OCI-LY7 (cell line): ENCODE data around the gene TIMD4.

Experiments
- EZH2phosphoT487 ChIP-seq: fragments of 200-600 bp; sonication (generic); IDR thresholded peaks from 2 replicates; pipeline ENCODE4 v1.6.1; 2018; ENCODE audit warnings: low read depth, borderline replicate concordance, mild to moderate bottlenecking, mixed run types, antibody characterized with exemption, low read length, moderate library complexity, mixed read lengths
- TF ChIP-seq, protein P1 (sequence below): fragments of 200-600 bp; sonication (generic); conservative IDR thresholded peaks from 2 replicates; pipeline ENCODE4 v1.5.1; 2014; ENCODE audit warnings: mild to moderate bottlenecking, antibody characterized with exemption, low read length, moderate library complexity, mixed read lengths

DNA sequence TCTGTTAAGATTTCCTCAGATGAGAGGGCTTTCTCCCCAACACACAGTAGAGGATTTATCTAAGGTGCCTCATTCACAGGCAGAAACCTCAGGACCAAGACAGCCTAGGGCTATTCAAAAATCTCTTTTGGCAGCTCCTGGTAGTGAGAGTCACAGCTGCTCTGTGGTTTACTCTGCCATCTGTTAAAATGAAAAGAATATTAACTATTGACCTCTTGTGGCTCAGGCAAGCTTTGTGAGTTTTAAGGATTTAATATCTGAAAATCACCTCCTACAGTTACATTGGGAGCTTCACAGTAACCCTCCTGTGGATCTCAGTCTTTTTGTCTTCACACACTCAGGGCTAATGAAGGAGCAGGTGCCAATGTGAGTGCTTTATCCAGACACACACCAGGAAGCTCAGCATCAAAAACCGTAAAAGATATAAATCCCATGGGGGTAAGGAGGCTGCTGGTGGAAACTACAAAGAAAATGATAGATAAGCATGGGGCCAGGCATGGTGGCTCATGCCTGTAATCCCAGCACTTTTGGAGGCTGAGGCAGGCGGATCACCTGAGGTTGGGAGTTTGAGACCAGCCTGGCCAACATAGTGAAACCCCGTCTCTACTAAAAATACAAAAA, 83.3 kb downstream of the TIMD4 start:
- TF ChIP-seq, protein P1, sequence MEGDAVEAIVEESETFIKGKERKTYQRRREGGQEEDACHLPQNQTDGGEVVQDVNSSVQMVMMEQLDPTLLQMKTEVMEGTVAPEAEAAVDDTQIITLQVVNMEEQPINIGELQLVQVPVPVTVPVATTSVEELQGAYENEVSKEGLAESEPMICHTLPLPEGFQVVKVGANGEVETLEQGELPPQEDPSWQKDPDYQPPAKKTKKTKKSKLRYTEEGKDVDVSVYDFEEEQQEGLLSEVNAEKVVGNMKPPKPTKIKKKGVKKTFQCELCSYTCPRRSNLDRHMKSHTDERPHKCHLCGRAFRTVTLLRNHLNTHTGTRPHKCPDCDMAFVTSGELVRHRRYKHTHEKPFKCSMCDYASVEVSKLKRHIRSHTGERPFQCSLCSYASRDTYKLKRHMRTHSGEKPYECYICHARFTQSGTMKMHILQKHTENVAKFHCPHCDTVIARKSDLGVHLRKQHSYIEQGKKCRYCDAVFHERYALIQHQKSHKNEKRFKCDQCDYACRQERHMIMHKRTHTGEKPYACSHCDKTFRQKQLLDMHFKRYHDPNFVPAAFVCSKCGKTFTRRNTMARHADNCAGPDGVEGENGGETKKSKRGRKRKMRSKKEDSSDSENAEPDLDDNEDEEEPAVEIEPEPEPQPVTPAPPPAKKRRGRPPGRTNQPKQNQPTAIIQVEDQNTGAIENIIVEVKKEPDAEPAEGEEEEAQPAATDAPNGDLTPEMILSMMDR = peak; percentile 47
- no peak for TF ChIP-seq EZH2phosphoT487
